GM12874 (cell line): ENCODE measurements around the gene MLST8.

Experiments
- TF ChIP-seq, protein P1 (sequence below): IDR thresholded peaks from 2 replicates; pipeline ENCODE4 v1.5.1; 2011; ENCODE audit warnings: low read depth, mild to moderate bottlenecking, control low read depth, low read length, moderate library complexity; ENCODE audit not compliant: insufficient read depth

MLST8 gene

DNA sequence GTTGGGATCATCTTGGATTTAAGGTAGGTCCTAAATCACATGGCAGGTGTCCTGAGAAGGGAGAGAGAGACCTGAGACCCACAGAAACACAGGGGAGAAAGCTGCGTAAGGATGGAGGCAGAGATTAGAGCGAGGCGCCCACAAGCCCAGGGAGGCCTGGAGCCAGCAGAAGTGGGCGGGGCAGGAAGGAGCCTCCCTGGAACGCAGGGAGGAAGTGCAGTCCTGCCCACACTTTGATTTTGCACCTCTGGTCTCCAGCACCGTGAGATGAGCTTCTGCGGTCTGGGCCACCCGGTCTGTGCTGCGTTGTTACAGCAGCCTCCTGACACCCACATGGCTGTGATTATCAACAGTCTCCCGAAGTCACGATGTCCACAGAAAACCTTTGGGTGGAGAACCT, 37.3 kb downstream of the MLST8 start:
- TF ChIP-seq, protein P1, sequence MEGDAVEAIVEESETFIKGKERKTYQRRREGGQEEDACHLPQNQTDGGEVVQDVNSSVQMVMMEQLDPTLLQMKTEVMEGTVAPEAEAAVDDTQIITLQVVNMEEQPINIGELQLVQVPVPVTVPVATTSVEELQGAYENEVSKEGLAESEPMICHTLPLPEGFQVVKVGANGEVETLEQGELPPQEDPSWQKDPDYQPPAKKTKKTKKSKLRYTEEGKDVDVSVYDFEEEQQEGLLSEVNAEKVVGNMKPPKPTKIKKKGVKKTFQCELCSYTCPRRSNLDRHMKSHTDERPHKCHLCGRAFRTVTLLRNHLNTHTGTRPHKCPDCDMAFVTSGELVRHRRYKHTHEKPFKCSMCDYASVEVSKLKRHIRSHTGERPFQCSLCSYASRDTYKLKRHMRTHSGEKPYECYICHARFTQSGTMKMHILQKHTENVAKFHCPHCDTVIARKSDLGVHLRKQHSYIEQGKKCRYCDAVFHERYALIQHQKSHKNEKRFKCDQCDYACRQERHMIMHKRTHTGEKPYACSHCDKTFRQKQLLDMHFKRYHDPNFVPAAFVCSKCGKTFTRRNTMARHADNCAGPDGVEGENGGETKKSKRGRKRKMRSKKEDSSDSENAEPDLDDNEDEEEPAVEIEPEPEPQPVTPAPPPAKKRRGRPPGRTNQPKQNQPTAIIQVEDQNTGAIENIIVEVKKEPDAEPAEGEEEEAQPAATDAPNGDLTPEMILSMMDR = no peak

GRCh38 chr16:2243031-2243528, 37.8 kb downstream of the MLST8 start:
- TF ChIP-seq, protein P1 = 0 out of 2 replicates have a peak, but pooled peaks have one; percentile 44

DNA sequence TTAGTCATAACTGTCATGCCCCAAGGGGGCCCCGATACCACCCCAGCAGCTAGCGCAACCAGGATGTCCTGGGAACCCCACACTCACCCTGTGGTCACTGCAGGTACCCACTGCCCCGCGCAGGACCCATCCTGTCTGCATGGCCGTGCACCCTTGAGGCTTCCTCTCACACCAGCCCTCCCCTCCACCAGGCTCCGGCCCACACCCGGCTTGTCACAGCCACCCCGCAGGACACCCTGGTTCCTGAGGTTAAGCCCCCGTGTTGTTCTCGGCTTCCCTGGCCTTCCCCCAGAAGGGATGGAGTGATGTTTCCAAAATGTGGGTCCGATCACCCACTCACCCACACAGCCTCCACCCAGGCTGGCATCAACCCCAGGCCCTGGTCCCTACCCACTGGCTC, 38.5 kb downstream of the MLST8 start:
- TF ChIP-seq, protein P1 = no peak

- TF ChIP-seq, protein P1 = no peak
These were observed 39.0 kb downstream of the MLST8 start for GRCh38 chr16:2244301-2244700.

GRCh38 chr16:2244926-2245795, 39.9 kb downstream of the MLST8 start:
- TF ChIP-seq, protein P1 = no peak

- TF ChIP-seq, protein P1 = no peak
These were observed 41.1 kb downstream of the MLST8 start for GRCh38 chr16:2246301-2246885.

GRCh38 chr16:2250652-2251295, 45.5 kb downstream of the MLST8 start:
- TF ChIP-seq, protein P1 = no peak
